Stimulated activated naive CD8-positive, alpha-beta T cell treated with anti-CD3 and anti-CD28 coated beads, Interleukin-15, amount 100 ng/mL, for 72 hours (primary cell): ENCODE measurements around the gene PARK7.
A peak's percentile ranks its signal among the peaks of the same experiment; 100 is the strongest.
"Not testable (repeated sequence)": the region's sequence is repeated elsewhere in the genome, so short reads cannot be mapped to it uniquely, and the experiment has no call there.

ENCODE experiments used
- ATAC-seq: fragments of 150-1000 bp; cut with Tn5 transposase; 2 replicates; pipeline ENCODE4 v1.10.0; 2021; ENCODE audit warnings: mild to moderate bottlenecking, moderate library complexity
- DNase-seq, 2 donors: peaks; one replicate each; pipeline ENCODE4 v3.0.0; 2021 to 2022
- H3K27ac Mint-ChIP-seq, 2 donors: one replicate each; pipeline ENCODE4 v1.8.0; 2022; ENCODE audit warnings: mild to moderate bottlenecking in 2 of 2, mixed read lengths in 2 of 2, moderate library complexity in 2 of 2
- H3K27me3 Mint-ChIP-seq: one replicate; pipeline ENCODE4 v1.8.0; 2022; ENCODE audit warnings: mixed read lengths
- H3K4me1 Mint-ChIP-seq: one replicate; pipeline ENCODE4 v1.8.0; 2022; ENCODE audit warnings: mild to moderate bottlenecking, mixed read lengths
- H3K4me3 Mint-ChIP-seq, 2 donors: one replicate each; pipeline ENCODE4 v1.8.0; 2022; ENCODE audit warnings: mild to moderate bottlenecking in 2 of 2, mixed read lengths in 2 of 2, moderate library complexity in 1 of 2
- H3K9me3 Mint-ChIP-seq, 2 donors: one replicate each; pipeline ENCODE4 v1.8.0; 2022; ENCODE audit warnings: mixed read lengths in 2 of 2

The PARK7 gene

DNA sequence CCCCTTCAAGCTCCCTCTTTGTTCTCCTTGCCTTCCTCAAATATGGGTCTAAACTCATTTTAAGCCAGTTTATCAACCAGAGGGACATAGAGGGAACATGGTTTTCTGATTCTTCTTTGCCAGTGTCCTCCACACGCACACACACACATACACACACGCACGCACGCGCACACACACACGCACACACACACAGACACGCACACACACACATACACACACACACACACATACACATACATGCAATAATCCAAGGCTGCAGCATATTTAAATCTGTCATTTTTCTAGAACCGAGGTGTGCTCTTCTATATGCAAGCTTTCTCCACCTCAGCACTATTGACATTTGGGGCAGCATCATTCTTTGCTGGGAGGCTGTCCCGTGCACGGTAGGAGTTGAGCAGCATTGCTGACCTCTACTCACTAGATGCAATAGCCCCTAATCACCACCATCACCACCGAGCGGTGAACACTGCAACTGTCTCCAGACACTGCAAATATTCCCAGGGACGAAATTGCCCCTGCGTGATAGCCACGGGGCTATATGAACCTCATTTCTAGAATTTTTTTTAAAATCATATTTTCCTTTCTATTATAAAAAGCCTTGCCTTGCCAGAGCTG lies 28.9 kb upstream of the PARK7 start:
- no peaks in the 10 kb centered on the region for H3K9me3 Mint-ChIP-seq
- ATAC-seq (no peak), DNase-seq (no peak)
- H3K4me3 Mint-ChIP-seq, result peak overlapping the region; percentile 27 to 52
- peak overlapping the region in 1 of 2 donors; percentile 17 for H3K27ac Mint-ChIP-seq
- H3K27me3 Mint-ChIP-seq, result no peaks in the 10 kb centered on the region
- H3K4me1 Mint-ChIP-seq, result peaks cover 96% of the 10 kb centered on the region

GRCh38 chr1:7938070-7938469 lies 23.4 kb upstream of the PARK7 start:
- H3K4me3 Mint-ChIP-seq, result peak overlapping the region; percentile 82 to 86
- no peaks in the 10 kb centered on the region for H3K9me3 Mint-ChIP-seq
- ATAC-seq (no peak), DNase-seq (no peak)
- peaks cover 89% of the 10 kb centered on the region for H3K4me1 Mint-ChIP-seq
- H3K27ac Mint-ChIP-seq, result no peak overlapping the region
- no peaks in the 10 kb centered on the region for H3K27me3 Mint-ChIP-seq

DNA sequence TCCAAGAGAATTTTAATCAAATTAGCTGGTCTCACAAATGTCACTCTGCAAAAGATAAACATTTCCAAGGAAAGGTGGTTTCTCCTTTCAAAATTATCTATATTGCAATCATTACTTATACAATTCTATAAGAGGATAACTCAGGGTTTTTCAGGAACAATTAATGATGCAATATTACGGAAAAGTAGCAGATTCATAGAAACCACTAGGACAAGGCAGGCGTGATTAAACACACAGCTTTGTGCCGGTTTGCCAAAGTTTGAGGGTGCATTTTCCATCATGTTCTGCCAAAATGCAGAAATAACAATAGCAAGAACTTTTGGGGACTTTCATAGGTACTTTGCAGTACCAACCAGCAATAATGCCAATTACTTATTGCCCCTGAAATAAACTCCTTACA lies 21.5 kb upstream of the PARK7 start:
- DNase-seq (no peak), ATAC-seq (no peak)
- H3K27ac Mint-ChIP-seq, result peak overlapping the region in 1 of 2 donors; percentile 83
- H3K9me3 Mint-ChIP-seq, result no peaks in the 10 kb centered on the region
- peak overlapping the region; percentile 82 to 86 for H3K4me3 Mint-ChIP-seq
- no peaks in the 10 kb centered on the region for H3K27me3 Mint-ChIP-seq
- H3K4me1 Mint-ChIP-seq, result peaks cover 81% of the 10 kb centered on the region

GRCh38 chr1:7940745-7941436 lies 20.6 kb upstream of the PARK7 start, which contains the start of gene TNFRSF9:
TNFRSF9 (minus strand) TSS chr1:7940839; CDS start chr1:7939994, 845 bp downstream.
- peaks cover 73% of the 10 kb centered on the region for H3K4me1 Mint-ChIP-seq
- DNase-seq (peak; percentile 64 to 79), ATAC-seq (peak; percentile 94)
- peak within 1 kb of the TSS; percentile 87 to 92 for H3K27ac Mint-ChIP-seq
- H3K4me3 Mint-ChIP-seq, result peak within 1 kb of the TSS; percentile 82 to 86
- H3K27me3 Mint-ChIP-seq, result no peaks in the 10 kb centered on the region
- no peaks in the 10 kb centered on the region for H3K9me3 Mint-ChIP-seq

DNA sequence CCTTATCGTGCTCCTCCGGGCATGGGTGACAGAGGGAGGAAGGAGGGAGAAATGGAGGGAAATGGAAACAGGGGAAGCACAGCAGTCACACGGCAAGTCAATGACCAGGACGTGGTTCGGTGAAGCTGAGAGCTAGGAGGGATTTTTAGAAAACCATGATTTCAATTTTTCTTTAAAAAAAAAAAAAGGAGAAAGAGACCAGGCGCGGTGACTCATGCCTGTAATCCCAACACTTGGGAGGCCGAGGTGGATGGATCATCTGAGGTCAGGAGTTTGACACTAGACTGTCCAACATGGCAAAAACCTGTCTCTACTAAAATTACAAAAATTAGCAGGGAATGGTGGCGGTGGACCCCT lies 20.1 kb upstream of the PARK7 start:
- peak overlapping the region; percentile 82 to 86 for H3K4me3 Mint-ChIP-seq
- no peaks in the 10 kb centered on the region for H3K9me3 Mint-ChIP-seq
- H3K4me1 Mint-ChIP-seq, result peaks cover 67% of the 10 kb centered on the region
- no peaks in the 10 kb centered on the region for H3K27me3 Mint-ChIP-seq
- peak overlapping the region; percentile 87 to 92 for H3K27ac Mint-ChIP-seq
- DNase-seq (no peak), ATAC-seq (peak; percentile 6)

GRCh38 chr1:7942214-7942921 lies 19.1 kb upstream of the PARK7 start:
- Mint-ChIP-seq H3K27ac (peak overlapping the region; percentile 74 to 92), H3K9me3 (no peaks in the 10 kb centered on the region), H3K4me3 (peak overlapping the region; percentile 82 to 86), H3K4me1 (peaks cover 58% of the 10 kb centered on the region), H3K27me3 (no peaks in the 10 kb centered on the region)
- ATAC-seq (peak; percentile 19), DNase-seq (peak in 1 of 2 donors; percentile 36)

DNA sequence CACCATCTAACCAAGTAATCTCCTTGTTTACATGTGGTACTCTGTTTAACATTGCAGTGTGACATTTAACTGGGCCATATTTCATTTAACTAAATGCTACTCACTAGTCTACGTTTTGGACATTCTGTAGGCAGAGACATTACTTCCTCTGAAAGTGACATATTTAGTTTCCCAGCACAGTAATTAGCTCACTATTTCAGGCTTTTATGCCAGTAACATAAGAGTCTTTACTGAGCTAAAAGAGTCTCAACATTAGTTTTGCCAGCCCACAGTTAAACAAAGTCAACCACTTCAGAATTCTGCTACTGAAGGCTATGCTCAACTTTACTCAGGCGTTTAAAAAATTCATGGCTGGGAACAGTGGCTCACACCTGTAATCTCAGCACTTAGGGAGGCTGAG lies 18.3 kb upstream of the PARK7 start:
- Mint-ChIP-seq H3K27ac (peak overlapping the region in 1 of 2 donors; percentile 81), H3K4me3 (peak overlapping the region; percentile 76 to 82), H3K4me1 (peaks cover 52% of the 10 kb centered on the region), H3K9me3 (no peaks in the 10 kb centered on the region), H3K27me3 (no peaks in the 10 kb centered on the region)
- ATAC-seq (no peak), DNase-seq (no peak)

- no peaks in the 10 kb centered on the region for H3K27me3 Mint-ChIP-seq
- H3K27ac Mint-ChIP-seq, result no peak overlapping the region
- peak overlapping the region; percentile 38 to 63 for H3K4me3 Mint-ChIP-seq
- no peaks in the 10 kb centered on the region for H3K9me3 Mint-ChIP-seq
- ATAC-seq (peak; percentile 86), DNase-seq (peak; percentile 41 to 47)
- H3K4me1 Mint-ChIP-seq, result peaks cover 47% of the 10 kb centered on the region
These were observed 12.6 kb upstream of the PARK7 start for GRCh38 chr1:7948960-7949359.

- ATAC-seq, H3K9me3 Mint-ChIP-seq, H3K4me3 Mint-ChIP-seq, H3K27me3 Mint-ChIP-seq, H3K27ac Mint-ChIP-seq, DNase-seq: not testable (repeated sequence)
- peaks cover 77% of the 10 kb centered on the region for H3K4me1 Mint-ChIP-seq
These were observed 8.7 kb upstream of the PARK7 start for GRCh38 chr1:7952791-7953190.

DNA sequence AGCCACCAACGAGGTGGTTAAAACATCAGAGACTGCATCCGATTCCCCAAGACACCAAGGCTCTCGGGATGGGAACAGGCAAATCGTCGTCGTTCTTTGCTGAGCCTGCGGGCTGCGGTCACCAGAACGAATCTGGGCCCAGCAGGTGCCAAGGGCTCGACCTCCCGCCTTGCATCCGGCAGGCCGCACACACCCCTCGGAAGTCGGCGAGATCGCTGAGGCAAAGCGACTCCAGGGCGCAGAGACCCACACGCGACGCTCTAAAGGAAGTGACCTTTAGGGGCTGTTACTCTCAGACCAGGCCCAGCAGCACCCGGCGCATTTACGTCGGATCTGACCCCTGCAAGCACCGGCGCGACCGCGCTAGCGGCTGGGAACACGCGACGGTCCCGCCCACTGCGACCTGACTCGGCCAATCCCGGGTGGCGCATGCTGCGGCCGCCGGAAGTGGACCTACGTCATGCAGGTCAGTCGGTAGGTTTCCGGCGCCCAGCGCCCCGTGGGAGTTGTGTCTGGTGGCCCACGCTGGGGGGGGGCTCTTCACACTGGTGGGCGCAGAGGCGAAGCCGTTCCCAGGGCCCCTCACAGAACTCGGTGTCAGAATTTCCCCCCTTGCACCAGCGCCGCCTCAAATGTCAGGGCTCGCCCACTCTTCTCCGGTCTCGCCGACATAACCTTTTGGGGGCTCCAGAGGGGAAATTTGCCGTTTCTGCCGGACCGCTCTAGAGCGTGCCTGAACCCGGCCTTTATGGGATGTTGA lies 7.5 kb upstream of the PARK7 start:
- peaks cover 71% of the 10 kb centered on the region for H3K4me1 Mint-ChIP-seq
- H3K9me3 Mint-ChIP-seq, result no peaks in the 10 kb centered on the region
- ATAC-seq (peak; percentile 90), DNase-seq (peak; percentile 87 to 94)
- no peaks in the 10 kb centered on the region for H3K27me3 Mint-ChIP-seq
- peak overlapping the region; percentile 98 for H3K27ac Mint-ChIP-seq
- H3K4me3 Mint-ChIP-seq, result peak overlapping the region; percentile 93 to 95

DNA sequence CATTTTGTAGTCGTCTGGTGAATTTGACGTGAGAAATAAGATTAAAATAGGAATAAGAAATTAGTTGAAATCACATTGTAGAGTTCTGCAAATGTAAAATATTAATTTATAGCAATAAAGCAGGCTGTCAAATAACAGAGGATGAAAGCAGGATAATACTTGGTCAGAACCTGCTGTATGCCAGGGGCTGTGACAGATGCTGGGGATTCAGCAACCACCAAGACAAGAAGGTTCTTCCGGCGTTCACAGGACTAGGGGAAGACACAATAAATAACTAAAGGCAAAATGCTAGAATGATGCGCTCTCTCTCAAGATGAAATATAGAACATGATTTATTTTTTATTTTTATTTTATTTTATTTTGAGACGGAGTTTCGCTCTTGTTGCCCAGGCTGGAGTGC lies 6.8 kb upstream of the PARK7 start:
- Mint-ChIP-seq H3K4me3 (peak overlapping the region; percentile 93 to 95), H3K4me1 (peaks cover 71% of the 10 kb centered on the region), H3K27me3 (no peaks in the 10 kb centered on the region), H3K27ac (peak overlapping the region; percentile 98), H3K9me3 (no peaks in the 10 kb centered on the region)
- no peak for DNase-seq
- ATAC-seq, result no peak

GRCh38 chr1:7956218-7957032 lies 5.1 kb upstream of the PARK7 start:
- Mint-ChIP-seq H3K9me3 (no peaks in the 10 kb centered on the region), H3K27me3 (no peaks in the 10 kb centered on the region), H3K4me1 (peaks cover 61% of the 10 kb centered on the region), H3K4me3 (peak overlapping the region; percentile 59 to 71), H3K27ac (peak overlapping the region; percentile 67 to 83)
- ATAC-seq (no peak), DNase-seq (no peak)

DNA sequence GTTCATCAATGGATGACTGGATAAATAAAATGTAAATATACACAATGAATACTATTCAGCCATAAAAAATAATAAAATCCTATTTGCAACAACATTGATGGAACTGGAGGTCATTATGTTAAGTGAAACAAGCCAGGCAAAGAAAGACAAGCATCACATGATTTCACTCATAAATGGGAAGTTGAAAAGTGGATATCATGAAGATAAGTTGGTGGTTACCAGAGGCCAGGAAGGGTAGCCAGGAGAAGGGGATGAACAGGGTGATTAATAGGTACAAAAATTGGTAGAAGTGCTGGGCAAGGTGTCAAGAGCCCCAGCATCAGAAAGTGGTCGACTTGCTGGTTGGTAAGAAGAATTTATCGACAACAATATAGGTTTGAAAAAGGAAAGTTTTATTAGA lies 1.3 kb upstream of the PARK7 start:
- Mint-ChIP-seq H3K4me1 (peaks cover 66% of the 10 kb centered on the region), H3K4me3 (peak overlapping the region; percentile 94 to 99), H3K27ac (no peak overlapping the region), H3K9me3 (no peaks in the 10 kb centered on the region), H3K27me3 (no peaks in the 10 kb centered on the region)
- DNase-seq (no peak), ATAC-seq (no peak)

DNA sequence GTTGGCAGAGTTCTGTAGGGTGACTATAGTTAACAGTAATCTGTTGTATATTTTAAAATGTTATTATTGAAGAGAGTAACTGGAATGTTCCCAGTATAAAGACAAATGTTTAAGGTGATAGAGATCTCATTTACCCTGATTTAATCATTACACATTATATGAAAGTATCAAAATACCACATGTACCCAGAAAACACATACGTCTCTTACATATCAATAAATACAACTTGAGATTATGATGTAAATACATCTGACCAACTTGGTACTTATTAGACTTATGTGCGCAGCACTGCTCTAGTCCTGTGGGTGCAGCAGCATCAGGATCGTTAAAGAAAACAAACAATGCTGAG lies 670 bp upstream of the PARK7 start:
- ATAC-seq, result peak; percentile 45
- Mint-ChIP-seq H3K27me3 (no peaks in the 10 kb centered on the region), H3K27ac (peak overlapping the region; percentile 97 to 100), H3K9me3 (no peaks in the 10 kb centered on the region), H3K4me1 (peaks cover 66% of the 10 kb centered on the region), H3K4me3 (peak overlapping the region; percentile 94 to 99)
- no peak for DNase-seq

- H3K4me1 Mint-ChIP-seq, result peaks cover 66% of the 10 kb centered on the region
These were observed 464 bp downstream of the PARK7 start for GRCh38 chr1:7962014-7962335.

More at GRCh38 chr1:7962014-7962335, 464 bp downstream of the PARK7 start:
- H3K27ac Mint-ChIP-seq, result peak overlapping the region; percentile 95 to 100
- H3K4me3 Mint-ChIP-seq, result peak overlapping the region; percentile 94 to 99
- DNase-seq, result no peak
- H3K9me3 Mint-ChIP-seq, result no peaks in the 10 kb centered on the region
- ATAC-seq, result peak; percentile 53
- no peaks in the 10 kb centered on the region for H3K27me3 Mint-ChIP-seq
